HL-60 (cell line): ENCODE measurements around the gene SLC25A1.
A peak's percentile ranks its signal among the peaks of the same experiment; 100 is the strongest.
"Not testable (repeated sequence)": the region's sequence is repeated elsewhere in the genome, so short reads cannot be mapped to it uniquely, and the experiment has no call there.

Experiments
- DNase-seq, 2 experiments: peaks; one replicate each; pipeline ENCODE4 v3.0.0-alpha.2; 2010 to 2020; ENCODE audit warnings: low read depth in 1 of 2, low spot score in 1 of 2
- H3K27ac ChIP-seq: fragments of 250-450 bp; sonication (Bioruptor Pico); replicated peaks from 2 replicates; pipeline ENCODE4 v1.5.1; 2020; ENCODE audit warnings: mild to moderate bottlenecking, moderate library complexity
- H3K27me3 ChIP-seq: fragments of 250-450 bp; sonication (Bioruptor Pico); 2 replicates; pipeline ENCODE4 v1.5.1; 2021; ENCODE audit warnings: mild to moderate bottlenecking, moderate library complexity; ENCODE audit not compliant: insufficient read depth, poor library complexity, severe bottlenecking
- H3K4me3 ChIP-seq: replicated peaks from 2 replicates; pipeline ENCODE4 v1.5.1; 2011; ENCODE audit warnings: mild to moderate bottlenecking, control low read depth, low read length; ENCODE audit not compliant: insufficient read depth
- CTCF ChIP-seq: IDR thresholded peaks from one replicate; pipeline ENCODE4 v1.5.1; 2011; ENCODE audit warnings: low read length, control low read depth, inconsistent platforms; ENCODE audit not compliant: insufficient read depth
- GABPA ChIP-seq: IDR thresholded peaks from 2 replicates; pipeline ENCODE4 v1.6.1; 2012; ENCODE audit warnings: low read depth
- POLR2AphosphoS5 ChIP-seq: IDR thresholded peaks from 2 replicates; pipeline ENCODE4 v1.6.1; 2012; ENCODE audit warnings: low read depth
- SPI1 ChIP-seq: IDR thresholded peaks from 2 replicates; pipeline ENCODE4 v1.6.1; 2012; ENCODE audit warnings: low read depth, mild to moderate bottlenecking, borderline replicate concordance
- TF ChIP-seq, protein P1 (sequence below): IDR thresholded peaks from 2 replicates; pipeline ENCODE4 v1.6.1; 2012; ENCODE audit warnings: low read depth; ENCODE audit not compliant: insufficient replicate concordance

Gene SLC25A1

DNA sequence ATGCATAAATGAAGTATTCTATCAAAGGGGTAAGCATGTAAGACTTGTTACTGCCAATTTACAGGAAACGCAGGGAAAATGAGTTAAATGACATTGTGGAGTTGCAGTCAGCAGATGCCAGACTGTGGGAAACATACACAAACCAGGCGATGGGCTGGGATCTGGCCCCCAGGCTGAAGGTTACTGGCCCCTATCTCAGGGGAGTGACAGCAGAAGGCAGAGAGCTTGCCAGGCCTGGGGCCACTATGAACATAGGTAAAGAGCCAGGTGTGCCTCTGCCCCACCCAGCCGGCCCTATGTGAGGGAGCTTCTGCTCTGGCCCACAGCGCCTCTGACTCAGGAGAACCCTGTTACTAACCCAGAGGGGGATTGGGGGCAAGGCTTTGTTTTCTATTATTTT, 26.1 kb upstream of the SLC25A1 start:
- no peak overlapping the region for H3K4me3 ChIP-seq
- H3K27ac ChIP-seq, result no peak overlapping the region
- no peak for TF ChIP-seq SPI1
- no peak for TF ChIP-seq CTCF
- TF ChIP-seq POLR2AphosphoS5, result no peak
- no peak for TF ChIP-seq GABPA
- no peaks in the 10 kb centered on the region for H3K27me3 ChIP-seq
- DNase-seq, result no peak

- no peak for DNase-seq
- Histone ChIP-seq H3K27ac (no peak overlapping the region), H3K4me3 (no peak overlapping the region), H3K27me3 (no peaks in the 10 kb centered on the region)
- TF ChIP-seq, protein P1, sequence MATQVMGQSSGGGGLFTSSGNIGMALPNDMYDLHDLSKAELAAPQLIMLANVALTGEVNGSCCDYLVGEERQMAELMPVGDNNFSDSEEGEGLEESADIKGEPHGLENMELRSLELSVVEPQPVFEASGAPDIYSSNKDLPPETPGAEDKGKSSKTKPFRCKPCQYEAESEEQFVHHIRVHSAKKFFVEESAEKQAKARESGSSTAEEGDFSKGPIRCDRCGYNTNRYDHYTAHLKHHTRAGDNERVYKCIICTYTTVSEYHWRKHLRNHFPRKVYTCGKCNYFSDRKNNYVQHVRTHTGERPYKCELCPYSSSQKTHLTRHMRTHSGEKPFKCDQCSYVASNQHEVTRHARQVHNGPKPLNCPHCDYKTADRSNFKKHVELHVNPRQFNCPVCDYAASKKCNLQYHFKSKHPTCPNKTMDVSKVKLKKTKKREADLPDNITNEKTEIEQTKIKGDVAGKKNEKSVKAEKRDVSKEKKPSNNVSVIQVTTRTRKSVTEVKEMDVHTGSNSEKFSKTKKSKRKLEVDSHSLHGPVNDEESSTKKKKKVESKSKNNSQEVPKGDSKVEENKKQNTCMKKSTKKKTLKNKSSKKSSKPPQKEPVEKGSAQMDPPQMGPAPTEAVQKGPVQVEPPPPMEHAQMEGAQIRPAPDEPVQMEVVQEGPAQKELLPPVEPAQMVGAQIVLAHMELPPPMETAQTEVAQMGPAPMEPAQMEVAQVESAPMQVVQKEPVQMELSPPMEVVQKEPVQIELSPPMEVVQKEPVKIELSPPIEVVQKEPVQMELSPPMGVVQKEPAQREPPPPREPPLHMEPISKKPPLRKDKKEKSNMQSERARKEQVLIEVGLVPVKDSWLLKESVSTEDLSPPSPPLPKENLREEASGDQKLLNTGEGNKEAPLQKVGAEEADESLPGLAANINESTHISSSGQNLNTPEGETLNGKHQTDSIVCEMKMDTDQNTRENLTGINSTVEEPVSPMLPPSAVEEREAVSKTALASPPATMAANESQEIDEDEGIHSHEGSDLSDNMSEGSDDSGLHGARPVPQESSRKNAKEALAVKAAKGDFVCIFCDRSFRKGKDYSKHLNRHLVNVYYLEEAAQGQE, result no peak
- TF ChIP-seq CTCF (no peak), GABPA (no peak)
Observed at GRCh38 chr22:19203834-19204233, 25.3 kb upstream of the SLC25A1 start.

DNA sequence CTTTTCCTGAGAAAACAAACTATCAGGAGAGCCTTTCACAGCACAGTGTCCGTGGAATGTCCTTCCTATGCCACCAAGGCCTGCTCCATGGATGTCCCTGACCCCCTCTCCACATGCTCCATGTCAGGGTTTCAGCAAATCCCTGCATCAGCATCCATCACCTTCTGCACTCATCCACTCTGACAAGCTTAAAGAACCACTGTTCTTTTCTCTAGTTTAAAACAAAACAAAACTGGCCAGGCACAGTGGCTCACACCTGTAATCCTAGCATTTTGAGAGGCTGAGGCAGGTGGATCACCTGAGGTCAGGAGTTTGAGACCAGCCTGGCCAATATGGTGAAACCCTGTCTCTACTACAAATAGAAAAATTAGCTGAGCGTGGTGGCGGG, 24.3 kb upstream of the SLC25A1 start:
- DNase-seq, H3K4me3 ChIP-seq, H3K27me3 ChIP-seq: not testable (repeated sequence)
- H3K27ac ChIP-seq, result peak overlapping the region; percentile 6; the same call in 1 of the 2 replicates

- no peak overlapping the region for H3K4me3 ChIP-seq
- peak overlapping the region; percentile 55 for H3K27ac ChIP-seq
- no peaks in the 10 kb centered on the region for H3K27me3 ChIP-seq
- no peak for TF ChIP-seq CTCF
- TF ChIP-seq, protein P1, result peak; percentile 82
- peak; percentile 55 to 74 for DNase-seq
Observed at GRCh38 chr22:19201869-19202798, 23.6 kb upstream of the SLC25A1 start.
